Suppressor macrophage treated with lipopolysaccharide for 4 hours (primary cell): ENCODE measurements around the gene XAF1.
"Not testable (repeated sequence)": the region's sequence is repeated elsewhere in the genome, so short reads cannot be mapped to it uniquely, and the experiment has no call there.

Experiments
- DNase-seq: peaks from one replicate; pipeline ENCODE4 v3.0.0-alpha.2; 2020

Gene XAF1

DNA sequence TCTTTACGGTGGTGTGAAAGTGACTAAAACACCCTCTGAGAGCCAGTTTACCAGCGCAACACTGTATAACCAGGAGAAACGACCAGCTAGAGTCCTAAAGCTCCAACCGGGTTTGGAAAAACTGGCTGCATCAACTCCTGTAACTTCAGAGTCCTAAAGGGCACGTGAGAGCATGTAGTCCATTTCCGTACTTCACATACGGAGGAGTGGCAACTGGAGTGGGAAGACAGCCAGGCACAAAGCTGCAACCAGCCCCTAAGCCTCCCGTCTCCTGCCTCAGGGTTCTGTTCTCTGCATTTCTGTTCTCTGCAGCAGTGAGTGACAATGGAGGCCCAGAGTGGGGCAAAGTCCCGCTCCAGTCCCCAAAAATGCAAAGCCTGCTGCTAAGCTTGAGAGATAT is 56.4 kb downstream of the XAF1 start:
- DNase-seq, result no peak

DNA sequence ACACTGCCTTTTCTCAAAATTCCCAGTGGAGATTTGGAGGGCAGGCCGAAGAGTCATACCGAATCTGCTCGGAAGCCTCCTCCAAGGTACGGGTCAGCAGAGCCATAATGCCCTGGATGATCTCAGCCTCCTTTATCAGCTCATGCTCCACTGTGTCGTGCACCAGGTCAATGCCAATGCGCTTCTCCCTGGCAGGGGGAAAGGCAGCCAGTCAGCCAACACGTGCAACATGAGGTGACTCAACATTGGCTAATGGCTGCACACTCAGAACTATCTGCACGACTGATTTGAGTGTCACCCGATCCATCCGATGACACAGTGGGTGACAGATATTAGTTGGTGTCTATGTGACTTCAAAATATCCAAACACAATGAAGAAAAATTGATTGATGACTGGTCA is 59.9 kb downstream of the XAF1 start:
- DNase-seq, result no peak

DNA sequence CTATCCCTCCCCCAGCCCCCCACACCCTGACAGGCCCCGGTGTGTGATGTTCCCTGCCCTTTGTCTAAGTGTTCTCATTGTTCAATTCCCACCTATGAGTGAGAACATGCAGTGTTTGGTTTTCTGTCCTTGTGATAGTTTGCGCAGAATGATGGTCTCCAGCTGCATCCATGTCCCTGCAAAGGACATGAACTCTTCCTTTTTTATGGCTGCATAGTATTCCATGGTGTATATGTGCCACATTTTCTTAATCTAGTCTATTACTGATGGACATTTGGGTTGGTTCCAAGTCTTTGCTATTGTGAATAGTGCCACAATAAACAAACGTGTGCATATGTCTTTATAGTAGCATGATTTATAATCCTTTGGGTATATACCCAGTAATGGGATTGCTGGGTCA is 60.5 kb downstream of the XAF1 start:
- not testable (repeated sequence) for DNase-seq

DNA sequence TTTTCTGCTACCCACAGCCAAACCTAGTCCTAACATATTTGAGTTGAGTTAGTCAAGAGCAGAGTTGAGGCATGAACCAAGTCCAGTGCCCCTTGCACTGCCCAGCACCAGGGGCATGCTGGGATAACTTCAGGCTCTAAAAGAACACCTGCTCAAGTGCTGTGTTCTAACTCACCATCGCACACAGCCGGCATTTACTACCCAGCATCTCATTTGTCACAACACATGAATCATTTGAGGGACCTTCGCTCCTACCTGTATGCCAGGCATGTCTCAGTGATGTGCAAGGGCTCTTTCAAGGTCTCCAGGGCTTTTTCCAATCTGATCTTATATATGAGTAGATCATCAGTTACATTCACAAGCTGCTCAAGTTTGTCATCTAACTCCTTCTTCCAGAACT is 63.1 kb downstream of the XAF1 start:
- no peak for DNase-seq

DNA sequence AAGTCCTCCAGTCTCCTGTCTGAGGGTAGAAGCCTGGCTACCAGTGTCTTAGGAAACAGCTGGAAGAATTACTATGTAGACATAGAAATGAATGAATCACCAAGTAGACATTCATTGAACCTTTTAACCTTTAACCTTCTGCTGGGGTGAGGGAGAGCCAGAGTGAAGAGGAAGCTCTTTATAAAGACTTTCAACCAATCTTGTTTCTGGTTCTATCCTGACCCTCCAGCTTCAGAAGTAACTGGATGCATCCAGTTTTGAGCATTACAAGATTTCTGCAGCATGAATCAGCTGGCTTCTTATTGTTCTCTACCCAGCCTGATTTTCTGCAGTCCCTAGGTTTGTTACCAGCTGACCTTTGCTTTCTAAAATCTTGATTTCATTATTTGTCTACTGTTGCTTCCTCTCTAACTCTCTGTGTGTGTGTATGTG is 67.2 kb downstream of the XAF1 start:
- peak; percentile 14 for DNase-seq
